HepG2 (cell line): Measurements from ENCODE around the gene ANKRD65. TPM values are rescaled to one million over a fixed set of nuclear protein-coding genes. Genes with fewer than 3 reads are reported as not detected.

Source experiments
- ATF1 ChIP-seq: IDR thresholded peaks from 2 replicates; pipeline ENCODE4 v1.6.1; 2016; ENCODE audit warnings: mild to moderate bottlenecking, control low read depth
- CBX2 ChIP-seq, 2 experiments: fragments of 200-600 bp in 1 of 2; sonication (generic); formaldehyde crosslinking in 1 of 2; IDR thresholded peaks; 2 replicates each; pipeline versions ENCODE4 v1.7.0 to v1.8.1; 2018 to 2022; ENCODE audit warnings: low read depth in 2 of 2, low read length in 1 of 2, mild to moderate bottlenecking in 1 of 2, missing genetic modification reagents in 1 of 2
- ZFP90 ChIP-seq: sonication (generic); formaldehyde crosslinking; IDR thresholded peaks from 2 replicates; pipeline ENCODE4 v1.8.0; 2022; ENCODE audit warnings: missing genetic modification reagents, mild to moderate bottlenecking, inconsistent platforms, borderline replicate concordance
- polyA plus RNA-seq, 8 experiments: library from polyadenylated mRNA; depleted of rRNA in 3 of 8; stranded (reverse) in 7 of 8; unstranded in 1 of 8; fragments of >200 nt; fragmentation: Illumina TruSeq in 4 of 8; extraction: Trizol in 4 of 8; gene quantifications; 2 replicates each; pipeline versions ENCODE4 v1.2.1 to v1.2.3, GENCODE V29; 2011 to 2016; ENCODE audit warnings: low read depth in 4 of 8, missing spikeins in 1 of 8, mixed read lengths in 1 of 8; ENCODE audit not compliant: insufficient read depth in 1 of 8
- total RNA-seq, 5 experiments: library from RNA; depleted of rRNA; stranded (reverse); fragments of >200 nt; fragmentation: Illumina TruSeq; extraction: Trizol; gene quantifications; 2 replicates each; pipeline ENCODE4 v1.2.3, GENCODE V29; 2016; ENCODE audit warnings: low read depth in 1 of 5
- TF ChIP-seq, protein P1 (sequence below): sonication (generic); formaldehyde crosslinking; IDR thresholded peaks from 2 replicates; pipeline ENCODE4 v1.5.1; 2020; ENCODE audit warnings: missing genetic modification reagents, mild to moderate bottlenecking, borderline replicate concordance
- TF ChIP-seq, protein P2 (sequence below): sonication (generic); formaldehyde crosslinking; IDR thresholded peaks from 2 replicates; pipeline ENCODE4 v1.5.0; 2020; ENCODE audit warnings: missing genetic modification reagents, mild to moderate bottlenecking, borderline replicate concordance
- TF ChIP-seq, protein P3 (sequence below): sonication (generic); formaldehyde crosslinking; IDR thresholded peaks from 2 replicates; pipeline ENCODE4 v1.8.0; 2022; ENCODE audit warnings: missing genetic modification reagents, mild to moderate bottlenecking, borderline replicate concordance
- TF ChIP-seq, protein P4 (sequence below): sonication (generic); formaldehyde crosslinking; IDR thresholded peaks from one replicate; pipeline ENCODE4 v1.5.1; 2020; ENCODE audit warnings: mild to moderate bottlenecking, missing genetic modification reagents; ENCODE audit errors: not compliant biosample characterization
- TF ChIP-seq, protein P5 (sequence below): IDR thresholded peaks from 2 replicates; pipeline ENCODE4 v1.6.1; 2016

Gene ANKRD65
- total and polyA plus RNA-seq, 2 of the 13 experiments (the other 11 are each of a cell fraction or from before 2014, with no cell fraction given): 12.1 to 30.1 TPM

DNA sequence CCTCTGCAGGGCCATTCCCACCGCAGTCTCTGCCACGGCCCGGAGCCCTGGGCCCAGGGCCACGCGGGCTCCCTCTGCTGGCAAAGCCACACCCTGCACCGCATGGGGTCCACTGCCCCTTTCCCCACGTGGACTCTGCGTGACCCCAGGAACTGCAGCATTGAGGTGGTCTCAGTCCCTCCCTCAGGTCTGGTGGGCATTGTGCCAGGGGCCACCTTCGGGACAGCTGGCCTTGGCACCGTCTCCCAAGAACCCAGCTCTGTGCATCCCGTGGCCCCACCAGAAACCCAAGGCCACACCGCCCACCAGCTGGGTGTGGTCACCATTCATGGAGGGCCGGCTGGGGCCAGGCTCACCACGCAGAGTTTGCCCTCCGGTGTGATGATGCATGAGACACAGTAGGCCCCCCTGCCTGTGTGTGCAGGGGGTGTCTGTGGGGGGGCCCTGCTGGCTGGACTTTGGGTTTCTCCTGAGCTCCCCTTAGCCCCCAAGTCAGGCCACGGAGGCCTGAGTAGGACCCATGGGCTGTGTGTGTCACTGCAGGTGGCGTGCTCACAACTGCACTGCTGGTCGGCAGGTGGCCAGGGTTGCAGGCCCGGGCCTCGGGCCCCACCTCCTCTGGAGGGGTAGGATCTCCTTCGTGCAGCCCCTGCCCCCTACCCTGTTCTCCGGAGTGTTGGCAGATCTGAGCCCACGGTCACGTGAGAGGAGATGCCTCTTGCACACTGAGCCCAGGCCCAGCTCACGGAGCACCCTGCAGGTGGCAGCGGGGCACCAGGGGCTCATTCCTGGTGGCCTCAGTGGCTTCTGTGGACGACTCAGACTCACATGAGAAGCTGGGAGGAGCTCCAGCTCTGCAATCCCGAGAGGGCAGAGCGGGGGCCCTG, 20.2 kb upstream of the ANKRD65 start (continued):
- TF ChIP-seq, protein P1, sequence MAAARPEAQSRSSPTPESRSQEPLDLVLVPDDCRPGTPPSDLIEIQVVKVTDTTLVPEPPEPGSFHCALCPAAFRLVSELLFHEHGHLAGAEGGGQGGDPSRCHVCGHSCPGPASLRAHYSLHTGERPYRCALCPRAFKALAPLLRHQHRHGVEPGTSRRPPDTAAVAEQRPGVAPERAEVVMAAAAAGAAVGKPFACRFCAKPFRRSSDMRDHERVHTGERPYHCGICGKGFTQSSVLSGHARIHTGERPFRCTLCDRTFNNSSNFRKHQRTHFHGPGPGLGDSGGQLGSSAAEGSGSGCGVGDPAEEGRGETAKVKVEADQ (CRISPR knock-in tag): no peak; the same call in 1 of the 2 replicates
- TF ChIP-seq ATF1 (no peak), ZFP90 (CRISPR knock-in tag) (no peak), CBX2 (IDR thresholded peaks at IDR 0.05; ENCODE audit: low read depth, low read length) (no peak), CBX2 (CRISPR knock-in tag; IDR thresholded peaks at IDR 0.05; ENCODE audit: low read depth) (no peak)
- TF ChIP-seq, protein P2, sequence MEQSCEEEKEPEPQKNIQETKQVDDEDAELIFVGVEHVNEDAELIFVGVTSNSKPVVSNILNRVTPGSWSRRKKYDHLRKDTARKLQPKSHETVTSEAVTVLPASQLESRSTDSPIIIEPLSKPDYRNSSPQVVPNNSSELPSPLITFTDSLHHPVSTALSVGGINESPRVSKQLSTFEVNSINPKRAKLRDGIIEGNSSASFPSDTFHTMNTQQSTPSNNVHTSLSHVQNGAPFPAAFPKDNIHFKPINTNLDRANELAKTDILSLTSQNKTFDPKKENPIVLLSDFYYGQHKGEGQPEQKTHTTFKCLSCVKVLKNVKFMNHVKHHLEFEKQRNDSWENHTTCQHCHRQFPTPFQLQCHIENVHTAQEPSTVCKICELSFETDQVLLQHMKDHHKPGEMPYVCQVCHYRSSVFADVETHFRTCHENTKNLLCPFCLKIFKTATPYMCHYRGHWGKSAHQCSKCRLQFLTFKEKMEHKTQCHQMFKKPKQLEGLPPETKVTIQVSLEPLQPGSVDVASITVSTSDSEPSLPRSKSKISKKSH (CRISPR knock-in tag): no peak
- TF ChIP-seq, protein P3, sequence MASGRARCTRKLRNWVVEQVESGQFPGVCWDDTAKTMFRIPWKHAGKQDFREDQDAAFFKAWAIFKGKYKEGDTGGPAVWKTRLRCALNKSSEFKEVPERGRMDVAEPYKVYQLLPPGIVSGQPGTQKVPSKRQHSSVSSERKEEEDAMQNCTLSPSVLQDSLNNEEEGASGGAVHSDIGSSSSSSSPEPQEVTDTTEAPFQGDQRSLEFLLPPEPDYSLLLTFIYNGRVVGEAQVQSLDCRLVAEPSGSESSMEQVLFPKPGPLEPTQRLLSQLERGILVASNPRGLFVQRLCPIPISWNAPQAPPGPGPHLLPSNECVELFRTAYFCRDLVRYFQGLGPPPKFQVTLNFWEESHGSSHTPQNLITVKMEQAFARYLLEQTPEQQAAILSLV: peak; percentile 58; the same call in 1 of the 2 replicates
- TF ChIP-seq, protein P4, sequence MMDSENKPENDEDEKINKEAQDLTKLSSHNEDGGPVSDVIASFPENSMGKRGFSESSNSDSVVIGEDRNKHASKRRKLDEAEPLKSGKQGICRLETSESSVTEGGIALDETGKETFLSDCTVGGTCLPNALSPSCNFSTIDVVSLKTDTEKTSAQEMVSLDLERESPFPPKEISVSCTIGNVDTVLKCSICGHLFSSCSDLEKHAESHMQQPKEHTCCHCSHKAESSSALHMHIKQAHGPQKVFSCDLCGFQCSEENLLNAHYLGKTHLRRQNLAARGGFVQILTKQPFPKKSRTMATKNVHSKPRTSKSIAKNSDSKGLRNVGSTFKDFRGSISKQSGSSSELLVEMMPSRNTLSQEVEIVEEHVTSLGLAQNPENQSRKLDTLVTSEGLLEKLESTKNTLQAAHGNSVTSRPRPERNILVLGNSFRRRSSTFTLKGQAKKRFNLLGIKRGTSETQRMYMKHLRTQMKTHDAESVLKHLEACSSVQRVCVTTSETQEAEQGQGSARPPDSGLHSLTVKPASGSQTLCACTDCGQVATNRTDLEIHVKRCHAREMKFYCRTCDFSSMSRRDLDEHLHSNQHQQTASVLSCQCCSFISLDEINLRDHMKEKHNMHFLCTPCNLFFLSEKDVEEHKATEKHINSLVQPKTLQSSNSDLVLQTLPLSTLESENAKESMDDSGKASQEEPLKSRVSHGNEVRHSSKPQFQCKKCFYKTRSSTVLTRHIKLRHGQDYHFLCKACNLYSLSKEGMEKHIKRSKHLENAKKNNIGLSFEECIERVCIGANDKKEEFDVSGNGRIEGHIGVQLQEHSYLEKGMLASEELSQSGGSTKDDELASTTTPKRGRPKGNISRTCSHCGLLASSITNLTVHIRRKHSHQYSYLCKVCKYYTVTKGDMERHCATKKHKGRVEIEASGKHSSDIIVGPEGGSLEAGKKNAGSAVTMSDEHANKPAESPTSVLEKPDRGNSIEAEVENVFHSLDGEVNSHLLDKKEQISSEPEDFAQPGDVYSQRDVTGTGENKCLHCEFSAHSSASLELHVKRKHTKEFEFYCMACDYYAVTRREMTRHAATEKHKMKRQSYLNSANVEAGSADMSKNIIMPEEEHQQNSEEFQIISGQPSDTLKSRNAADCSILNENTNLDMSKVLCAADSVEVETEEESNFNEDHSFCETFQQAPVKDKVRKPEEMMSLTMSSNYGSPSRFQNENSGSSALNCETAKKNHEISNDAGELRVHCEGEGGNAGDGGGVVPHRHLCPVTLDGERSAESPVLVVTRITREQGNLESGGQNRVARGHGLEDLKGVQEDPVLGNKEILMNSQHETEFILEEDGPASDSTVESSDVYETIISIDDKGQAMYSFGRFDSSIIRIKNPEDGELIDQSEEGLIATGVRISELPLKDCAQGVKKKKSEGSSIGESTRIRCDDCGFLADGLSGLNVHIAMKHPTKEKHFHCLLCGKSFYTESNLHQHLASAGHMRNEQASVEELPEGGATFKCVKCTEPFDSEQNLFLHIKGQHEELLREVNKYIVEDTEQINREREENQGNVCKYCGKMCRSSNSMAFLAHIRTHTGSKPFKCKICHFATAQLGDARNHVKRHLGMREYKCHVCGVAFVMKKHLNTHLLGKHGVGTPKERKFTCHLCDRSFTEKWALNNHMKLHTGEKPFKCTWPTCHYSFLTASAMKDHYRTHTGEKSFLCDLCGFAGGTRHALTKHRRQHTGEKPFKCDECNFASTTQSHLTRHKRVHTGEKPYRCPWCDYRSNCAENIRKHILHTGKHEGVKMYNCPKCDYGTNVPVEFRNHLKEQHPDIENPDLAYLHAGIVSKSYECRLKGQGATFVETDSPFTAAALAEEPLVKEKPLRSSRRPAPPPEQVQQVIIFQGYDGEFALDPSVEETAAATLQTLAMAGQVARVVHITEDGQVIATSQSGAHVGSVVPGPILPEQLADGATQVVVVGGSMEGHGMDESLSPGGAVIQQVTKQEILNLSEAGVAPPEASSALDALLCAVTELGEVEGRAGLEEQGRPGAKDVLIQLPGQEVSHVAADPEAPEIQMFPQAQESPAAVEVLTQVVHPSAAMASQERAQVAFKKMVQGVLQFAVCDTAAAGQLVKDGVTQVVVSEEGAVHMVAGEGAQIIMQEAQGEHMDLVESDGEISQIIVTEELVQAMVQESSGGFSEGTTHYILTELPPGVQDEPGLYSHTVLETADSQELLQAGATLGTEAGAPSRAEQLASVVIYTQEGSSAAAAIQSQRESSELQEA (CRISPR knock-in tag): no peak
- TF ChIP-seq, protein P5, sequence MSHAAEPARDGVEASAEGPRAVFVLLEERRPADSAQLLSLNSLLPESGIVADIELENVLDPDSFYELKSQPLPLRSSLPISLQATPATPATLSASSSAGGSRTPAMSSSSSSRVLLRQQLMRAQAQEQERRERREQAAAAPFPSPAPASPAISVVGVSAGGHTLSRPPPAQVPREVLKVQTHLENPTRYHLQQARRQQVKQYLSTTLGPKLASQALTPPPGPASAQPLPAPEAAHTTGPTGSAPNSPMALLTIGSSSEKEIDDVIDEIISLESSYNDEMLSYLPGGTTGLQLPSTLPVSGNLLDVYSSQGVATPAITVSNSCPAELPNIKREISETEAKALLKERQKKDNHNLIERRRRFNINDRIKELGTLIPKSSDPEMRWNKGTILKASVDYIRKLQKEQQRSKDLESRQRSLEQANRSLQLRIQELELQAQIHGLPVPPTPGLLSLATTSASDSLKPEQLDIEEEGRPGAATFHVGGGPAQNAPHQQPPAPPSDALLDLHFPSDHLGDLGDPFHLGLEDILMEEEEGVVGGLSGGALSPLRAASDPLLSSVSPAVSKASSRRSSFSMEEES (CRISPR knock-in tag): no peak
